Stimulated activated CD8-positive, alpha-beta memory T cell treated with anti-CD3 and anti-CD28 coated beads, Interleukin-12 subunit alpha, Interleukin-12 subunit beta, amount 100 ng/mL, for 4 hours (primary cell): Measurements from ENCODE around the gene SLC11A1.

ENCODE experiments used
- DNase-seq: peaks from one replicate; pipeline ENCODE4 v3.0.0-alpha.2; 2020; ENCODE audit warnings: low read depth

The SLC11A1 gene

GRCh38 chr2:218393750-218394290, 11.7 kb downstream of the SLC11A1 start:
- DNase-seq, result no peak

- no peak for DNase-seq
These were observed 12.4 kb downstream of the SLC11A1 start for GRCh38 chr2:218394298-218395089.

GRCh38 chr2:218395090-218395444, 13.0 kb downstream of the SLC11A1 start:
- no peak for DNase-seq

- no peak for DNase-seq
These were observed 13.4 kb downstream of the SLC11A1 start for GRCh38 chr2:218395456-218395825.

- DNase-seq, result peak; percentile 90
These were observed 14.0 kb downstream of the SLC11A1 start for GRCh38 chr2:218395826-218396687.

- peak; percentile 52 for DNase-seq
These were observed 14.8 kb downstream of the SLC11A1 start for GRCh38 chr2:218396688-218397462.

- no peak for DNase-seq
These were observed 15.4 kb downstream of the SLC11A1 start for GRCh38 chr2:218397463-218397819.

- DNase-seq, result no peak
These were observed 15.9 kb downstream of the SLC11A1 start for GRCh38 chr2:218397820-218398436.

- DNase-seq, result peak; percentile 54
These were observed 16.6 kb downstream of the SLC11A1 start for GRCh38 chr2:218398437-218399390.

GRCh38 chr2:218399391-218400166, 17.5 kb downstream of the SLC11A1 start, which contains the start of gene CTDSP1:
Gene CTDSP1 (plus strand): TSS chr2:218399868. CDS start chr2:218400091, 223 bp downstream.
- DNase-seq, result peak; percentile 86

GRCh38 chr2:218400167-218400929, 18.3 kb downstream of the SLC11A1 start:
- DNase-seq, result no peak

- DNase-seq, result no peak
These were observed 19.1 kb downstream of the SLC11A1 start for GRCh38 chr2:218400930-218401881.

GRCh38 chr2:218401890-218402289, 19.8 kb downstream of the SLC11A1 start:
- DNase-seq, result no peak

- no peak for DNase-seq
These were observed 20.4 kb downstream of the SLC11A1 start for GRCh38 chr2:218402491-218402901.

- DNase-seq, result no peak
These were observed 20.9 kb downstream of the SLC11A1 start for GRCh38 chr2:218402911-218403411.

- DNase-seq, result no peak
These were observed 21.7 kb downstream of the SLC11A1 start for GRCh38 chr2:218403810-218404209.

- no peak for DNase-seq
These were observed 22.4 kb downstream of the SLC11A1 start for GRCh38 chr2:218404351-218405085.
